Measurements from ENCODE around the gene DHRS1. TPM values are rescaled to one million over a fixed set of nuclear protein-coding genes. Genes with fewer than 3 reads are reported as not detected.

Gene DHRS1
- total RNA-seq, 2 donors from 2014 or later = 10.1 to 13.7 TPM

GRCh38 chr14:24280797-24281460 lies 18.7 kb downstream of the DHRS1 start:
- DNase-seq (ENCODE audit: low spot score) = no peak
- Histone ChIP-seq H3K27ac (no peak overlapping the region), H3K4me1 (peaks cover 0 to 27% of the 10 kb centered on the region in 2 donors)

GRCh38 chr14:24279301-24280186 lies 20.0 kb downstream of the DHRS1 start:
- peak overlapping the region; percentile 41 to 46 for H3K27ac ChIP-seq
- H3K27me3 ChIP-seq = no peaks in the 10 kb centered on the region
- no peaks in the 10 kb centered on the region for H3K9me3 ChIP-seq
- H3K36me3 ChIP-seq = no peaks in the 10 kb centered on the region
- DNase-seq (ENCODE audit: low spot score) = no peak
- TF ChIP-seq CTCF (IDR thresholded peaks at IDR 0.05) = peak; percentile 11 to 57
- no peak overlapping the region for H3K4me3 ChIP-seq
- peaks cover 0 to 27% of the 10 kb centered on the region in 2 donors for H3K4me1 ChIP-seq

More at GRCh38 chr14:24280797-24281460, 18.7 kb downstream of the DHRS1 start:
- no peak for TF ChIP-seq CTCF (IDR thresholded peaks at IDR 0.05)
- H3K4me3 ChIP-seq = no peak overlapping the region
- no peaks in the 10 kb centered on the region for H3K27me3 ChIP-seq
- H3K36me3 ChIP-seq = no peaks in the 10 kb centered on the region
- no peaks in the 10 kb centered on the region for H3K9me3 ChIP-seq

GRCh38 chr14:24278424-24278823 lies 21.2 kb downstream of the DHRS1 start:
- Histone ChIP-seq H3K4me3 (no peak overlapping the region), H3K27me3 (no peaks in the 10 kb centered on the region), H3K4me1 (peaks cover 0 to 27% of the 10 kb centered on the region in 2 donors), H3K36me3 (no peaks in the 10 kb centered on the region), H3K9me3 (no peaks in the 10 kb centered on the region), H3K27ac (no peak overlapping the region)
- TF ChIP-seq CTCF (IDR thresholded peaks at IDR 0.05) = no peak
- DNase-seq (ENCODE audit: low spot score) = no peak

GRCh38 chr14:24277606-24278321 lies 21.8 kb downstream of the DHRS1 start:
- Histone ChIP-seq H3K9me3 (no peaks in the 10 kb centered on the region), H3K27ac (no peak overlapping the region), H3K4me1 (peaks cover 0 to 27% of the 10 kb centered on the region in 2 donors), H3K27me3 (no peaks in the 10 kb centered on the region), H3K36me3 (no peaks in the 10 kb centered on the region), H3K4me3 (no peak overlapping the region)
- no peak for TF ChIP-seq CTCF (IDR thresholded peaks at IDR 0.05)
- no peak for DNase-seq (ENCODE audit: low spot score)

- no peaks in the 10 kb centered on the region for H3K27me3 ChIP-seq
- DNase-seq (ENCODE audit: low spot score) = no peak
- TF ChIP-seq CTCF (IDR thresholded peaks at IDR 0.05) = no peak
- H3K9me3 ChIP-seq = no peaks in the 10 kb centered on the region
- H3K27ac ChIP-seq = no peak overlapping the region
- H3K36me3 ChIP-seq = no peaks in the 10 kb centered on the region
- peaks cover 0 to 27% of the 10 kb centered on the region in 2 donors for H3K4me1 ChIP-seq
- H3K4me3 ChIP-seq = no peak overlapping the region
Observed at GRCh38 chr14:24277071-24277470, 22.5 kb downstream of the DHRS1 start.
